K562 (cell line): ENCODE results near the gene ADCY1. TPM values are rescaled to one million over a fixed set of nuclear protein-coding genes. Genes with fewer than 3 reads are reported as not detected.

Experiments
- ATAC-seq: fragments of 200-7000 bp; cut with Tn5 transposase; 3 replicates; pipeline ENCODE4 v1.9.1; 2020; ENCODE audit warnings: moderate library complexity
- BruUV-seq: library from RNA; stranded (reverse); fragments of 400-500 nt; replicated peaks from 2 replicates; lab custom pipeline; 2021; lab: Mats Ljungman, UMichigan
- CTCF ChIA-PET: fragments of 300-600 bp; formaldehyde crosslinking; extraction: SDS; loops from one replicate; lab custom pipeline; 2021; ENCODE audit warnings: low intra/inter-chr PET ratio; lab: Yijun Ruan, JAX
- POLR2A ChIA-PET: fragments of 300-600, 350-650 bp; sonication (Branson Sonifier 250); formaldehyde crosslinking; extraction: SDS; loops from one replicate; lab custom pipeline; 2021; ENCODE audit warnings: antibody characterized with exemption, inconsistent platforms; lab: Yijun Ruan, JAX
- DNase-seq, 4 experiments: peaks; one replicate each; pipeline versions ENCODE4 v3.0.0 to v3.0.0-alpha.2; 2011 to 2018; ENCODE audit warnings: low spot score in 3 of 4, mixed read lengths in 3 of 4; ENCODE audit errors: extremely low read depth in 1 of 4
- FAIRE-seq: peaks from 2 replicates; lab custom pipeline; 2011; peaks lifted over from hg19 to GRCh38; lab: Jason Lieb, UNC
- H2AFZ ChIP-seq: 2 replicates; pipeline ENCODE4 v1.6.0; 2011; ENCODE audit warnings: low read depth, low read length, control low read depth, inconsistent platforms
- H3K27ac ChIP-seq: fragments of 200-600 bp; 3 replicates; pipeline ENCODE4 v1.8.0; 2011; ENCODE audit warnings: low read depth, mild to moderate bottlenecking, control low read depth, inconsistent platforms, low read length, moderate library complexity, mixed read lengths; ENCODE audit errors: extremely low read depth
- H3K27me3 ChIP-seq, 2 experiments: fragments of 300-600 bp in 1 of 2; 2 replicates in 1 of 2; 3 replicates in 1 of 2; pipeline versions ENCODE4 v1.6.0 to v1.8.0; 2011; ENCODE audit warnings: inconsistent platforms in 2 of 2, low read length in 2 of 2, mild to moderate bottlenecking in 1 of 2, mixed read lengths in 1 of 2, moderate library complexity in 1 of 2; ENCODE audit not compliant: control insufficient read depth in 2 of 2, insufficient read depth in 2 of 2
- H3K36me3 ChIP-seq: fragments of 300-600 bp; 3 replicates; pipeline ENCODE4 v1.8.0; 2011; ENCODE audit warnings: mild to moderate bottlenecking, low read length, inconsistent platforms; ENCODE audit not compliant: control insufficient read depth, insufficient read depth
- H3K4me1 ChIP-seq, 2 experiments: fragments of 200-600 bp in 1 of 2; replicated peaks in 1 of 2; 2 replicates in 1 of 2; 3 replicates in 1 of 2; pipeline versions ENCODE4 v1.5.1 to v1.8.0; 2011; ENCODE audit warnings: inconsistent platforms in 2 of 2, low read length in 2 of 2, mild to moderate bottlenecking in 1 of 2, mixed read lengths in 1 of 2, moderate library complexity in 1 of 2; ENCODE audit not compliant: control insufficient read depth in 2 of 2, insufficient read depth in 2 of 2
- H3K4me2 ChIP-seq: 2 replicates; pipeline ENCODE4 v1.6.1; 2011; ENCODE audit warnings: low read length, control low read depth, inconsistent platforms, mixed read lengths; ENCODE audit not compliant: insufficient read depth
- H3K4me3 ChIP-seq: fragments of 200-600 bp; sonication (generic), shearing (Covaris generic); 2 replicates; pipeline ENCODE4 v1.5.1; 2016; ENCODE audit warnings: control low read depth, inconsistent platforms
- H3K79me2 ChIP-seq: fragments of 200-600 bp; 3 replicates; pipeline ENCODE4 v1.8.0; 2011; ENCODE audit warnings: low read length, inconsistent platforms; ENCODE audit not compliant: control insufficient read depth, insufficient read depth
- H3K9ac ChIP-seq, 2 experiments: 2 replicates each; pipeline versions ENCODE4 v1.6.0 to v1.6.1; 2011; ENCODE audit warnings: low read depth in 2 of 2, low read length in 2 of 2, control low read depth in 1 of 2, inconsistent platforms in 1 of 2, mild to moderate bottlenecking in 1 of 2, mixed read lengths in 1 of 2; ENCODE audit not compliant: insufficient read depth in 1 of 2
- H3K9me1 ChIP-seq: one replicate; pipeline ENCODE4 v1.6.0; 2011; ENCODE audit warnings: inconsistent platforms, mild to moderate bottlenecking, low read length, moderate library complexity; ENCODE audit not compliant: control insufficient read depth, insufficient read depth
- H3K9me3 ChIP-seq: replicated peaks from 2 replicates; pipeline ENCODE4 v1.5.1; 2011; ENCODE audit warnings: low read depth, low read length, inconsistent platforms; ENCODE audit not compliant: control insufficient read depth, insufficient read depth
- H4K20me1 ChIP-seq: replicated peaks from 2 replicates; pipeline ENCODE4 v1.6.1; 2011; ENCODE audit warnings: low read length, inconsistent platforms, mixed read lengths; ENCODE audit not compliant: control insufficient read depth, insufficient read depth
- MTA2 ChIP-seq: fragments of 450-650 bp; IDR thresholded peaks from 2 replicates; pipeline ENCODE4 v1.6.1; 2016; ENCODE audit warnings: low read depth
- POLR2A ChIP-seq: fragments of 450-650 bp; conservative IDR thresholded peaks from 2 replicates; pipeline ENCODE4 v1.6.1; 2016
- POLR2AphosphoS2 ChIP-seq: IDR thresholded peaks from 2 replicates; pipeline ENCODE4 v1.6.1; 2012; ENCODE audit warnings: low read length, improper control_type of control experiment
- POLR2G ChIP-seq: fragments of 200-400 bp; formaldehyde crosslinking; IDR thresholded peaks from 2 replicates; pipeline ENCODE4 v1.6.1; 2017; ENCODE audit warnings: low read depth, mild to moderate bottlenecking, antibody characterized with exemption, low read length, moderate library complexity
- RFX5 ChIP-seq: IDR thresholded peaks from 2 replicates; pipeline ENCODE4 v1.6.1; 2011; ENCODE audit warnings: low read depth, mild to moderate bottlenecking, improper control_type of control experiment, low read length
- TAF7 ChIP-seq: fragments of 450-650 bp; IDR thresholded peaks from 2 replicates; pipeline ENCODE4 v1.6.1; 2016; ENCODE audit warnings: missing genetic modification characterization, missing compliant biosample characterization
- WGBS: fragments of 100-300 bp; shearing (Covaris generic); methylation state at CpG from one replicate; pipeline ENCODE4 v1.1.6; 2016; ENCODE audit warnings: low coverage, mixed read lengths; ENCODE audit not compliant: insufficient coverage; ENCODE audit errors: missing lambda C conversion rate; 5-methylcytosine and 5-hydroxymethylcytosine counted together
- in situ Hi-C: fragments of 300-500 bp; cut with MboI; formaldehyde crosslinking; loops from 4 replicates; pipeline ENCODE4 v1.15.0; 2018; ENCODE audit warnings: inconsistent platforms, mixed read lengths
- intact Hi-C: fragments of 100-400 bp; cut with micrococcal nuclease; formaldehyde crosslinking; loops from 2 replicates; pipeline ENCODE4 v1.14.2; 2022
- polyA plus RNA-seq, 8 experiments: library from polyadenylated mRNA; depleted of rRNA in 4 of 8; stranded (reverse) in 5 of 8; unstranded in 3 of 8; fragments of >200 nt; fragmentation: Nextera tagmentation in 2 of 8; fragmentation: Illumina TruSeq in 1 of 8; extraction: Ambion mirVana in 2 of 8; extraction: Trizol in 1 of 8; gene quantifications; 2 replicates each; pipeline versions ENCODE4 v1.2.1 to v1.2.3, GENCODE V29; 2011 to 2014; ENCODE audit warnings: inconsistent platforms in 1 of 8, missing spikeins in 1 of 8
- total RNA-seq, 7 experiments: library from RNA; depleted of rRNA in 6 of 7; stranded (reverse); fragments of >200 nt in 6 of 7; fragmentation: Illumina TruSeq in 2 of 7; extraction: Trizol in 2 of 7; gene quantifications; 2 replicates each; pipeline versions ENCODE4 v1.2.1 to v1.2.3, GENCODE V29; 2011 to 2021; ENCODE audit warnings: low replicate concordance in 1 of 7
- TF ChIP-seq, protein P1 (sequence below), 3 experiments: IDR thresholded peaks in 2 of 3; conservative IDR thresholded peaks in 1 of 3; 2 replicates each; pipeline ENCODE4 v1.5.1; 2011 to 2012; ENCODE audit warnings: low read length in 3 of 3, mild to moderate bottlenecking in 3 of 3, control low read depth in 2 of 3, improper control_type of control experiment in 1 of 3, inconsistent platforms in 1 of 3, low read depth in 1 of 3, mixed read lengths in 1 of 3, moderate library complexity in 1 of 3; ENCODE audit not compliant: insufficient read depth in 2 of 3
- TF ChIP-seq, protein P2 (sequence below): sonication (generic); formaldehyde crosslinking; IDR thresholded peaks from 2 replicates; pipeline ENCODE4 v1.9.0; 2022; ENCODE audit warnings: mild to moderate bottlenecking, missing genetic modification reagents

The ADCY1 gene
- total and polyA plus RNA-seq, 9 of the 15 experiments (the other 6 are each of a cell fraction or from before 2014, with no cell fraction given) = under 0.01 to 0.18 (median 0.10) TPM; not detected in 4

DNA sequence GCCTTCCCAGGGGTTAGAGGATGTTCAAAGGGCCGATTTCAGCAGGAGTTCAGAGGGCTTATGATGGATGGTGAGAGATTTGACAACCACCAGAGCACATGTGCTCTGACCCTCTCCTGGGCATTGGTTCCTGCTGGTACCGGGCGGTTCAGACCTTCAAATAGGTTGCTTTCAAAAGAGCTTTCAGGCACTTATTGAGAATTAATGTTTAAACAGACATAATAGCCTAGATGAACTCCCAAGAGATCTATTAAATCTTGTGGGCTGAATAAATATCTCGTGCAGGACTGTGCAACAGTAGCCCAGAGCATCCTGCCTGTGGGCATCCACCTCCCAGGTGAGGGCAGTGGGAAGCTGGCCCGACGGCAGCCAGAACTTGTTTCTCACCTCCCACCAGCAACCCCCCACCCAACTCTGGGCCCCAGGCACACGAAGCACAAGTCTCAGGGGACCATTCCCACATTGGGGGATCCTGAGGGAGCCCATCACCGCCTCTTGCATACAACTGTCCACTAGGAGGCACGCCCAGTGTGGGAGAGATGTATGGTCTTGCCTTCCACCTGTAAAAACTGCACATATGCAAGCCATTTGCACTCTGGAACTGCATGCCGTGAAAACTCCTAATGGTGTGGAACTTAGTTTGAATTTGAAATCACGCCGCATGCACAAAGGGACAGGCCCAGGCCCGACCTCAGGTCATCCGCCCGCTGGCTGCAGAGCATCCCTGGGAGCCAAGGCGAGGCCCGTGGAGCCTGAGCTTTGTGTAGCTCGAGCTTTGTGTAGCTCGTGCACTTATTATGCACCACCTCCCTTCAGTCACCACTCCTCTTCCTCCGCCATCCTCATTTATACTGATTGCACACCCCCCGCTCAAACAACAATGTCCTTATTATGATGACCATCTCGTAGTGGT, 147.8 kb downstream of the ADCY1 start:
- Histone ChIP-seq H3K27ac (no peak overlapping the region), H3K9me3 (no peaks in the 10 kb centered on the region), H3K9me1 (no peaks in the 10 kb centered on the region), H3K4me2 (no peak overlapping the region), H3K9ac (no peak overlapping the region), H3K36me3 (peaks cover 23% of the 10 kb centered on the region; the same call in 2 of the 3 replicates), H3K4me1 (peaks cover 0 to 4% of the 10 kb centered on the region in 2 experiments; a peak in 1 of 5 replicates), H2AFZ (no peak overlapping the region), H4K20me1 (no peaks in the 10 kb centered on the region; the same call in 1 of the 2 replicates), H3K79me2 (no peaks in the 10 kb centered on the region), H3K4me3 (no peak overlapping the region), H3K27me3 (peaks cover 11 to 18% of the 10 kb centered on the region in 2 experiments; a peak in 4 of 5 replicates)
- ChIA-PET CTCF (no interaction called here), POLR2A (no interaction called here)
- in situ Hi-C loops = no loop called here
- BruUV-seq = no TSS peak
- TF ChIP-seq POLR2G (peak; percentile 53), POLR2AphosphoS2 (peak; percentile 38; the same call in 1 of the 2 replicates), POLR2A (0 out of 2 replicates have a peak, but pooled peaks have one; percentile 37), RFX5 (no peak), MTA2 (no peak), TAF7 (tag) (no peak)
- TF ChIP-seq, protein P1, sequence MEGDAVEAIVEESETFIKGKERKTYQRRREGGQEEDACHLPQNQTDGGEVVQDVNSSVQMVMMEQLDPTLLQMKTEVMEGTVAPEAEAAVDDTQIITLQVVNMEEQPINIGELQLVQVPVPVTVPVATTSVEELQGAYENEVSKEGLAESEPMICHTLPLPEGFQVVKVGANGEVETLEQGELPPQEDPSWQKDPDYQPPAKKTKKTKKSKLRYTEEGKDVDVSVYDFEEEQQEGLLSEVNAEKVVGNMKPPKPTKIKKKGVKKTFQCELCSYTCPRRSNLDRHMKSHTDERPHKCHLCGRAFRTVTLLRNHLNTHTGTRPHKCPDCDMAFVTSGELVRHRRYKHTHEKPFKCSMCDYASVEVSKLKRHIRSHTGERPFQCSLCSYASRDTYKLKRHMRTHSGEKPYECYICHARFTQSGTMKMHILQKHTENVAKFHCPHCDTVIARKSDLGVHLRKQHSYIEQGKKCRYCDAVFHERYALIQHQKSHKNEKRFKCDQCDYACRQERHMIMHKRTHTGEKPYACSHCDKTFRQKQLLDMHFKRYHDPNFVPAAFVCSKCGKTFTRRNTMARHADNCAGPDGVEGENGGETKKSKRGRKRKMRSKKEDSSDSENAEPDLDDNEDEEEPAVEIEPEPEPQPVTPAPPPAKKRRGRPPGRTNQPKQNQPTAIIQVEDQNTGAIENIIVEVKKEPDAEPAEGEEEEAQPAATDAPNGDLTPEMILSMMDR (IDR thresholded peaks at IDR 0.05 in 2 of 3, conservative IDR thresholded peaks at IDR 0.05 in 1 of 3; ENCODE audit: insufficient read depth in 2 of 3, low read depth in 1 of 3, low read length in 3 of 3) = 0 out of 6 replicates have a peak, but pooled peaks of 1 of the 3 experiments have one; percentile 28
- TF ChIP-seq, protein P2, sequence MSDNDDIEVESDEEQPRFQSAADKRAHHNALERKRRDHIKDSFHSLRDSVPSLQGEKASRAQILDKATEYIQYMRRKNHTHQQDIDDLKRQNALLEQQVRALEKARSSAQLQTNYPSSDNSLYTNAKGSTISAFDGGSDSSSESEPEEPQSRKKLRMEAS (CRISPR knock-in tag) = no peak
- intact Hi-C loops = no loop called here
- FAIRE-seq (no peak), DNase-seq (peak in 1 of 4 experiments; percentile 9), ATAC-seq (peak; percentile 56)
- WGBS = 61% methylated on average over 22 of the region's 22 CpGs
